K562 (cell line): ENCODE data around the gene SYNM. TPM values are rescaled to one million over a fixed set of nuclear protein-coding genes. Genes with fewer than 3 reads are reported as not detected.

Experiments
- ATAC-seq: fragments of 200-7000 bp; cut with Tn5 transposase; 3 replicates; pipeline ENCODE4 v1.9.1; 2020; ENCODE audit warnings: moderate library complexity
- BruUV-seq: library from RNA; stranded (reverse); fragments of 400-500 nt; replicated peaks from 2 replicates; lab custom pipeline; 2021; lab: Mats Ljungman, UMichigan
- CTCF ChIA-PET: fragments of 300-600 bp; formaldehyde crosslinking; extraction: SDS; loops from one replicate; lab custom pipeline; 2021; ENCODE audit warnings: low intra/inter-chr PET ratio; lab: Yijun Ruan, JAX
- POLR2A ChIA-PET: fragments of 300-600, 350-650 bp; sonication (Branson Sonifier 250); formaldehyde crosslinking; extraction: SDS; loops from one replicate; lab custom pipeline; 2021; ENCODE audit warnings: antibody characterized with exemption, inconsistent platforms; lab: Yijun Ruan, JAX
- DNase-seq, 4 experiments: peaks; one replicate each; pipeline versions ENCODE4 v3.0.0 to v3.0.0-alpha.2; 2011 to 2018; ENCODE audit warnings: low spot score in 3 of 4, mixed read lengths in 3 of 4; ENCODE audit errors: extremely low read depth in 1 of 4
- FAIRE-seq: peaks from 2 replicates; lab custom pipeline; 2011; peaks lifted over from hg19 to GRCh38; lab: Jason Lieb, UNC
- H2AFZ ChIP-seq: 2 replicates; pipeline ENCODE4 v1.6.0; 2011; ENCODE audit warnings: low read depth, low read length, control low read depth, inconsistent platforms
- H3K27ac ChIP-seq: fragments of 200-600 bp; 3 replicates; pipeline ENCODE4 v1.8.0; 2011; ENCODE audit warnings: low read depth, mild to moderate bottlenecking, control low read depth, inconsistent platforms, low read length, moderate library complexity, mixed read lengths; ENCODE audit errors: extremely low read depth
- H3K27me3 ChIP-seq, 2 experiments: fragments of 300-600 bp in 1 of 2; 2 replicates in 1 of 2; 3 replicates in 1 of 2; pipeline versions ENCODE4 v1.6.0 to v1.8.0; 2011; ENCODE audit warnings: inconsistent platforms in 2 of 2, low read length in 2 of 2, mild to moderate bottlenecking in 1 of 2, mixed read lengths in 1 of 2, moderate library complexity in 1 of 2; ENCODE audit not compliant: control insufficient read depth in 2 of 2, insufficient read depth in 2 of 2
- H3K36me3 ChIP-seq: fragments of 300-600 bp; 3 replicates; pipeline ENCODE4 v1.8.0; 2011; ENCODE audit warnings: mild to moderate bottlenecking, low read length, inconsistent platforms; ENCODE audit not compliant: control insufficient read depth, insufficient read depth
- H3K4me1 ChIP-seq, 2 experiments: fragments of 200-600 bp in 1 of 2; replicated peaks in 1 of 2; 2 replicates in 1 of 2; 3 replicates in 1 of 2; pipeline versions ENCODE4 v1.5.1 to v1.8.0; 2011; ENCODE audit warnings: inconsistent platforms in 2 of 2, low read length in 2 of 2, mild to moderate bottlenecking in 1 of 2, mixed read lengths in 1 of 2, moderate library complexity in 1 of 2; ENCODE audit not compliant: control insufficient read depth in 2 of 2, insufficient read depth in 2 of 2
- H3K4me2 ChIP-seq: 2 replicates; pipeline ENCODE4 v1.6.1; 2011; ENCODE audit warnings: low read length, control low read depth, inconsistent platforms, mixed read lengths; ENCODE audit not compliant: insufficient read depth
- H3K4me3 ChIP-seq: fragments of 200-600 bp; sonication (generic), shearing (Covaris generic); 2 replicates; pipeline ENCODE4 v1.5.1; 2016; ENCODE audit warnings: control low read depth, inconsistent platforms
- H3K79me2 ChIP-seq: fragments of 200-600 bp; 3 replicates; pipeline ENCODE4 v1.8.0; 2011; ENCODE audit warnings: low read length, inconsistent platforms; ENCODE audit not compliant: control insufficient read depth, insufficient read depth
- H3K9ac ChIP-seq, 2 experiments: 2 replicates each; pipeline versions ENCODE4 v1.6.0 to v1.6.1; 2011; ENCODE audit warnings: low read depth in 2 of 2, low read length in 2 of 2, control low read depth in 1 of 2, inconsistent platforms in 1 of 2, mild to moderate bottlenecking in 1 of 2, mixed read lengths in 1 of 2; ENCODE audit not compliant: insufficient read depth in 1 of 2
- H3K9me1 ChIP-seq: one replicate; pipeline ENCODE4 v1.6.0; 2011; ENCODE audit warnings: inconsistent platforms, mild to moderate bottlenecking, low read length, moderate library complexity; ENCODE audit not compliant: control insufficient read depth, insufficient read depth
- H3K9me3 ChIP-seq: replicated peaks from 2 replicates; pipeline ENCODE4 v1.5.1; 2011; ENCODE audit warnings: low read depth, low read length, inconsistent platforms; ENCODE audit not compliant: control insufficient read depth, insufficient read depth
- H4K20me1 ChIP-seq: replicated peaks from 2 replicates; pipeline ENCODE4 v1.6.1; 2011; ENCODE audit warnings: low read length, inconsistent platforms, mixed read lengths; ENCODE audit not compliant: control insufficient read depth, insufficient read depth
- ARID3A ChIP-seq: IDR thresholded peaks from 2 replicates; pipeline ENCODE4 v1.6.1; 2012; ENCODE audit warnings: low read depth, low read length, improper control_type of control experiment, borderline replicate concordance
- BCOR ChIP-seq: fragments of 450-650 bp; IDR thresholded peaks from 2 replicates; pipeline ENCODE4 v1.6.1; 2016
- C11orf30 ChIP-seq: fragments of 450-650 bp; IDR thresholded peaks from 2 replicates; pipeline ENCODE4 v1.6.1; 2016; ENCODE audit warnings: low read depth, mild to moderate bottlenecking
- DLX4 ChIP-seq: fragments of 250-450 bp; sonication (Bioruptor Pico); IDR thresholded peaks from 2 replicates; pipeline ENCODE4 v1.6.1; 2021; ENCODE audit warnings: mild to moderate bottlenecking
- DMBX1 ChIP-seq: fragments of 250-450 bp; sonication (Bioruptor Pico); IDR thresholded peaks from 2 replicates; pipeline ENCODE4 v1.8.0; 2022; ENCODE audit warnings: inconsistent platforms, mild to moderate bottlenecking, moderate library complexity, borderline replicate concordance
- EP300 ChIP-seq: IDR thresholded peaks from 2 replicates; pipeline ENCODE4 v1.6.1; 2012; ENCODE audit warnings: low read length, improper control_type of control experiment
- GABPB2 ChIP-seq: fragments of 250-450 bp; sonication (Bioruptor Pico); conservative IDR thresholded peaks from 2 replicates; pipeline ENCODE4 v1.5.1; 2021; ENCODE audit warnings: mild to moderate bottlenecking
- MED1 ChIP-seq: sonication (generic); formaldehyde crosslinking; IDR thresholded peaks from 2 replicates; pipeline ENCODE4 v1.8.1; 2023; ENCODE audit warnings: missing genetic modification reagents, borderline replicate concordance
- PYGO2 ChIP-seq: fragments of 450-650 bp; IDR thresholded peaks from 2 replicates; pipeline ENCODE4 v1.6.1; 2016; ENCODE audit warnings: mild to moderate bottlenecking, missing genetic modification characterization, moderate library complexity, missing compliant biosample characterization
- RBM39 ChIP-seq: fragments of 200-400 bp; formaldehyde crosslinking; optimal IDR thresholded peaks from 2 replicates; pipeline ENCODE3; 2018; ENCODE audit warnings: low read depth, low read length
- RCOR1 ChIP-seq, 2 experiments: IDR thresholded peaks; 2 replicates each; pipeline ENCODE4 v1.6.1; 2012; ENCODE audit warnings: low read depth in 2 of 2, low read length in 2 of 2, borderline replicate concordance in 1 of 2, improper control_type of control experiment in 1 of 2
- SMARCA4 ChIP-seq: fragments of 450-650 bp; IDR thresholded peaks from 2 replicates; pipeline ENCODE4 v1.6.1; 2016
- WGBS: fragments of 100-300 bp; shearing (Covaris generic); methylation state at CpG from one replicate; pipeline ENCODE4 v1.1.6; 2016; ENCODE audit warnings: low coverage, mixed read lengths; ENCODE audit not compliant: insufficient coverage; ENCODE audit errors: missing lambda C conversion rate; 5-methylcytosine and 5-hydroxymethylcytosine counted together
- in situ Hi-C: fragments of 300-500 bp; cut with MboI; formaldehyde crosslinking; loops from 4 replicates; pipeline ENCODE4 v1.15.0; 2018; ENCODE audit warnings: inconsistent platforms, mixed read lengths
- intact Hi-C: fragments of 100-400 bp; cut with micrococcal nuclease; formaldehyde crosslinking; loops from 2 replicates; pipeline ENCODE4 v1.14.2; 2022
- polyA plus RNA-seq, 8 experiments: library from polyadenylated mRNA; depleted of rRNA in 4 of 8; stranded (reverse) in 5 of 8; unstranded in 3 of 8; fragments of >200 nt; fragmentation: Nextera tagmentation in 2 of 8; fragmentation: Illumina TruSeq in 1 of 8; extraction: Ambion mirVana in 2 of 8; extraction: Trizol in 1 of 8; gene quantifications; 2 replicates each; pipeline versions ENCODE4 v1.2.1 to v1.2.3, GENCODE V29; 2011 to 2014; ENCODE audit warnings: inconsistent platforms in 1 of 8, missing spikeins in 1 of 8
- total RNA-seq, 7 experiments: library from RNA; depleted of rRNA in 6 of 7; stranded (reverse); fragments of >200 nt in 6 of 7; fragmentation: Illumina TruSeq in 2 of 7; extraction: Trizol in 2 of 7; gene quantifications; 2 replicates each; pipeline versions ENCODE4 v1.2.1 to v1.2.3, GENCODE V29; 2011 to 2021; ENCODE audit warnings: low replicate concordance in 1 of 7

SYNM gene
- total and polyA plus RNA-seq, 9 of the 15 experiments (the other 6 are each of a cell fraction or from before 2014, with no cell fraction given): 0.01 to 0.42 (median 0.13) TPM

- POLR2A ChIA-PET: no interaction called here
- Histone ChIP-seq H3K9ac (no peak overlapping the region), H4K20me1 (no peaks in the 10 kb centered on the region), H3K4me1 (no peaks in the 10 kb centered on the region), H2AFZ (no peak overlapping the region), H3K9me1 (no peaks in the 10 kb centered on the region), H3K27ac (no peak overlapping the region), H3K9me3 (no peaks in the 10 kb centered on the region), H3K36me3 (no peaks in the 10 kb centered on the region), H3K79me2 (no peaks in the 10 kb centered on the region), H3K4me2 (no peak overlapping the region), H3K27me3 (peaks cover 4 to 25% of the 10 kb centered on the region in 2 experiments; a peak in 3 of 5 replicates), H3K4me3 (no peak overlapping the region)
- ATAC-seq (no peak), FAIRE-seq (no peak), DNase-seq (no peak)
- CTCF ChIA-PET: no interaction called here
- no TSS peak for BruUV-seq
- in situ Hi-C loops: loop anchor here (10.0 kb wide), 1 partner anchor 553 kb away; no protein-coding TSS in a partner anchor
- WGBS: 0% methylated on average over 6 of the region's 6 CpGs
- intact Hi-C loops: no loop called here
- TF ChIP-seq MED1: no peak
- TF ChIP-seq SMARCA4: no peak
- TF ChIP-seq C11orf30: no peak
- no peak for TF ChIP-seq DLX4 (CRISPR knock-in tag)
- no peak for TF ChIP-seq PYGO2 (tag)
- no peak for TF ChIP-seq ARID3A
- no peak for TF ChIP-seq EP300
- no peak for TF ChIP-seq RCOR1 (IDR thresholded peaks at IDR 0.05; ENCODE audit: borderline replicate concordance in 1 of 2, low read depth in 2 of 2, low read length in 2 of 2)
- TF ChIP-seq GABPB2 (CRISPR knock-in tag): no peak
- TF ChIP-seq DMBX1 (CRISPR knock-in tag): no peak
- no peak for TF ChIP-seq BCOR
- TF ChIP-seq RBM39: no peak
Measured at GRCh38 chr15:99068186-99068585, 36.7 kb upstream of the SYNM start.
